Cerebellar nuclear complex (tissue), 1 donor: Measurements from ENCODE around the gene PHOX2A.

Experiments
- DNase-seq, 2 experiments: peaks; one replicate each; lab custom pipeline; 2025; lab: John Stamatoyannopoulos, UW

The PHOX2A gene

GRCh38 chr11:72249961-72250360 is 6.0 kb upstream of the PHOX2A start:
- no peak for DNase-seq

GRCh38 chr11:72247584-72247983 is 3.6 kb upstream of the PHOX2A start:
- DNase-seq, result no peak

DNA sequence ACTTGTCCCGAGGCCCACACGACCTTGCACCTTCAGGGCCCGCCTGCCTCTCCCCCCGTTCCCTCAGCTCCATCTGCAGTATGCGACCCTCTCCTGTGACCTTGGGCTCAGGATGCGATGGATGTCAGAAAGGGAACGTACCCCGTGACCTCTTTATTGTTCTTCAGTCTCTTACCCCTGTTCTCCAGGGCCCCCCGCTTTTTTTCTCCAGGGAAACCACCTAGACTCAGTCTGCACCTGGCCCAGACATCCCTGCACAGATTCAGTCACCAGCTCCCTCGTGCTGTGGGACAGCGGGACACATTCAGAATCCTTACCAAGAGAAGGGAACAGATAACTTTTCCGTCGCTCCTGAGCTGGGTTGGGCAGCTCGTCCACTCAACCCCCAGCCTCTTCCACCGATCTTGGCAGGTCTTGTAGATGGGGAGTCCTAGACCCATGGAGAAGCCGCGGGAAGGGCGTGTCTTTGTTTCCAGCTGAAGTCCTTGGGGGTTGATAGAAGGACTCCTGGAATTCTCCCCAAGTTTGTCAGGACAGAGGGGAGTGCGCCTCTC is 1.4 kb upstream of the PHOX2A start:
- DNase-seq, result no peak

- no peak for DNase-seq
These were observed 636 bp upstream of the PHOX2A start for GRCh38 chr11:72244361-72245262.

DNA sequence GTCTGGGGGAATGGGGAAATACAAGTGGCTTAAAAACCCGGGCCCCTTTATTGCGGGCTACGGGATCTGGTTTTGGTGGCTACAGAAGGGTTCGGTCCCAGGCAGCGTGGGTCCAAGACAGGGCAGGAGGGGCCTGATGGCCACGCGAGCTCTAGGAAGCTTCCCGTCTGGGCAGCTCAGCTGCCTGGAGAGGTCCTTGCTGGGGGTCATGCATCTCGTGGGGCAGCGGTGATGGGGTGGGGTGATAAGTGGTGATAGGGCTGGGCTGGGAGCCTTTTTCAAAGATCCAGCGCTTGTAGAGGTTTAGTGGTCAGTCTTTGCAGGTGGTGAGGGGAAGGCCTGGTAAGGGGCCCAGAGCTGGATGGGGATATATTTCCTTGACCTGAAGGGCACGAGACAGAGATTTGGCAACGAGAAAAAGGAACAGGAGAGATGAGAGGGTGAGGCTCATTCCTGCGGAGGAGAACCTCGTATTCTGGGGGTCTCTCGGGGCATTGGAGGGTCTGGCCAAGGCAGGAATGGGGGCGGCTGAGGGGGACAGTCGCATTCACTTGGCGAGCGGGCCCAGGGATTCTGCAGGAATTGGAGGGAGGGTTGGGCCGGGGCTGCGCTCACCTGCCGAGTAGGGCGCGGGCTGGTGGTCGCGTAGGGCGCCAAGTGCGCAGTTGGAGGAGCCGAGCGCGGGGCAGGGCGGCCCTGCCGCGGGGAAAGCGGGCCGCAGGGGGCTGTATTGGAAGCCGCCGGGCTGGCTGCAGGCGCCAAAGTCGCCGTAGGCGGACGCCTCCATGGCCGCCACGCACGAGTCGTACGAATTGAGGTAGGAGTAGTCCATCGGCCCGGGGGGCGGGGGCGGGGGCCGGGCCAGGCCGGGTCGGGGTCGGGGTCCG is 560 bp downstream of the PHOX2A start:
- DNase-seq, result no peak

- no peak for DNase-seq
These were observed 1.8 kb downstream of the PHOX2A start for GRCh38 chr11:72242141-72242540.

- DNase-seq, result no peak
These were observed 2.6 kb downstream of the PHOX2A start for GRCh38 chr11:72241291-72241781.

- DNase-seq, result no peak
These were observed 3.3 kb downstream of the PHOX2A start for GRCh38 chr11:72240461-72241290.

DNA sequence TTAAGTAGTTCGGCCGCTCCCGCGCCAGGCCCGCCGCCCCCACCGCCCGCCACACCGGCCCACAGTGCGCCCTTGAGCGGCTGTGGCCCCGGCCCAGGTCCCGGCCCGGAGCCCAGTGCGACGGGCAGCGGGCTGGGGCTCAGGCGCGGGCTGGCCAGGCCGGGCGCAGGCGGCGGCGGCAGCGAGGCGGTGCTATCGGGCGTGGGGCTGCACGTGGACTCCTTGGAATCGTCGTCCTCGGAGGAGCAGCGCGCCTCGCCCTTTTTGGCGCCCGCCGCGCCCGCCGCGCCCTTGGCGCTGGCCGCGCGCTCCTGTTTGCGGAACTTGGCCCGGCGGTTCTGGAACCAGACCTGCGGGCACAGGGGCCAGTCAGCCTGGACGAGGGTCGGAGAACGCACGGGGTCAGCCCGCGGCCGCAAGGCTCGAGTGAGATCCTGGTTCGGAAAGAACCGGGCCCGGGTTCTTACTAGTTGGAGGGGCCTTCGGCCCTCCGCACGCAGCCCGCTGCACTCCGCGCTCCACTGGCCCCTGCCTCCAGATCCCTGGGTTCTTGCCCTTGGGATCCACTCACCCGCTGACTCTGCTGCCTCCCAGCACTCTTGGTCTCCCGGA is 4.0 kb downstream of the PHOX2A start:
- DNase-seq, result no peak

GRCh38 chr11:72239313-72239848 is 4.6 kb downstream of the PHOX2A start:
- DNase-seq, result no peak

GRCh38 chr11:72238492-72239312 is 5.3 kb downstream of the PHOX2A start:
- no peak for DNase-seq

DNA sequence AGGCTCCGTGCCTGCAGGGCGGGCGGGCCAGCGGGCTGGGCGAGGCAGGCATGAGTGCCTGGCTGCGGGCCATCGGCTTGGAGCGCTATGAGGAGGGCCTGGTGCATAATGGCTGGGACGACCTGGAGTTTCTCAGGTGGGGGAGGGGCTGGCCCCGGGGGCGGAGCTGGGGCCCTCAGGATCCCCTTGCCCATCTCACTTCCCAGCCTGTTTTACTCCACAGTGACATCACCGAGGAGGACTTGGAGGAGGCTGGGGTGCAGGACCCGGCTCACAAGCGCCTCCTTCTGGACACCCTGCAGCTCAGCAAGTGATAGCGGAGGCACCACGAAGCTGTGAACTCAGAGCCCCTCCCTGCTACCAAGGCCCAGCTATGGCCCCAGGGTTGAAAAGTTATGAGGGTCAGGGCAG is 5.9 kb downstream of the PHOX2A start:
- no peak for DNase-seq

DNA sequence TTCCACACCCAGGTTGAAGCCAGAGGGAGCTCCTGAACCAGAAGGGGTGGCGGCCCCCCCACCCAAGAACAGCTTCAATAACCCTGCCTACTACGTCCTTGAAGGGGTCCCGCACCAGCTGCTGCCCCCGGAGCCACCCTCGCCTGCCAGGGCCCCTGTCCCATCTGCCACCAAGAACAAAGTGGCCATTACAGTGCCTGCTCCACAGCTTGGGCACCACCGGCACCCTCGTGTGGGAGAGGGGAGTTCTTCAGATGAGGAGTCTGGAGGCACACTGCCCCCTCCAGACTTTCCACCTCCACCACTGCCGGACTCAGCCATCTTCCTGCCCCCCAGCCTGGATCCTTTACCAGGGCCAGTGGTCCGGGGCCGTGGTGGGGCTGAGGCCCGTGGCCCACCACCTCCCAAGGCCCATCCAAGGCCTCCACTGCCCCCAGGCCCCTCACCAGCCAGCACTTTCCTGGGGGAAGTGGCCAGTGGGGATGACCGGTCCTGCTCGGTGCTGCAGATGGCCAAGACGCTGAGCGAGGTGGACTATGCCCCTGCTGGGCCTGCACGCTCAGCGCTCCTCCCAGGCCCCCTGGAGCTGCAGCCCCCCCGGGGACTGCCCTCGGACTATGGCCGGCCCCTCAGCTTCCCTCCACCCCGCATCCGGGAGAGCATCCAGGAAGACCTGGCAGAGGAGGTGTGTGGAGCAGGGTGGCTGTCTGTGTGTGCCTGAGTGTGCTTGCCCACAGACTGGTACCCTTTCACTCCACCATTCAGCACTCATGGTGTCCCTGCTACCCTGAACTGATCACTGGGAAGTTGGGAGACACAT is 6.7 kb downstream of the PHOX2A start:
- DNase-seq, result no peak

GRCh38 chr11:72236774-72237111 is 7.2 kb downstream of the PHOX2A start:
- DNase-seq, result no peak

DNA sequence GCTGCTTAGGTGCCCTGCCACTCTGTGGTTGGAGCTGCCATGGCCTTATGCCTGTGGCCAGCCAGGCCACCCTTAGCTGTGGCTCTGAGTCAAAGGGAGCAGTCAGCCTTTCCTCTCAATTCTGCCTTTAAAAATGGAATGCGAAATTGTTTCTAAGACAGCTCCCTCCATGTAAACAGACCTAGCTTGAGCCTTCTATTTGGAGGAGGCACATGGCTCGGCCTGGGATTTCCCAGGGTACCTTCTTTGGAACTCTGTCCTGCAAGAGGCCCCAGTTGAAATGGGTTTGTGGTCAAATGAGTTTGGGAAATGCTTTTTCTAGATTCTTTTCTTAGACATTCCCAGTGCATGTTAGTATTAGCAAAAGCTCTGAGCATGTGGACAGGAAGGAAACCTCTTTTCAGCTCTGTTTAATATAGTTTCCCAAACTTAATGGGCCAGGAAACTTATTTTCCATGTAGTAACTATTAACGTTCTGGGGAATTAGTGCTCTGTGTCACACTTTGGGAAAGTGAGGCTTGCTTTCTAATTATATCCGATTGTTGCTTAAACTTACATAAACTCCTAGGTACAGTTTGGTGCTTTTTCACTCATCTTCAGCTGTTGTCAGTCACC is 7.8 kb downstream of the PHOX2A start:
- no peak for DNase-seq

GRCh38 chr11:72235351-72236057 is 8.5 kb downstream of the PHOX2A start:
- DNase-seq, result no peak

DNA sequence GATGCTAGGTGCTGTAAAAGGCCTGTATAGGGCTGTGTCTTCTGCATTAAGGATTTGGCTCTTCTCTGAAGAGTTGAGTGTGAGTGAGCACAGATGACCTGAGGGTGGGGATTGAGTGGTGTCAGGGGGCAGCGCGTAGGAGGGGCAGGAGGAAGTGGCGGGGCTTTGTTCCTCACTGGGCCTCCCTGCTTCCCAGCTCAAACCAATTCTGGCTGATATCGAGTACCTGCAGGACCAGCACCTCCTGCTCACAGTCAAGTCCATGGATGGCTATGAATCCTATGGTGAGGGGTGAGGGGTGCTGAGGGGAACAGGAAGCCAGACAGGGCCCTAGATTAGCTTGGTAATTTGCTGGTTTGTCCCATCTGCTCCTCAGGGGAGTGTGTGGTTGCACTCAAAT is 9.1 kb downstream of the PHOX2A start:
- DNase-seq, result no peak

- no peak for DNase-seq
These were observed 9.5 kb downstream of the PHOX2A start for GRCh38 chr11:72234514-72234830.
